ENCODE measurements around the gene LAP3. TPM values are rescaled to one million over a fixed set of nuclear protein-coding genes. Genes with fewer than 3 reads are reported as not detected.
A peak's percentile ranks its signal among the peaks of the same experiment; 100 is the strongest.

The LAP3 gene
- total RNA-seq, 1 experiment from 2014 or later = 65.1 TPM

DNA sequence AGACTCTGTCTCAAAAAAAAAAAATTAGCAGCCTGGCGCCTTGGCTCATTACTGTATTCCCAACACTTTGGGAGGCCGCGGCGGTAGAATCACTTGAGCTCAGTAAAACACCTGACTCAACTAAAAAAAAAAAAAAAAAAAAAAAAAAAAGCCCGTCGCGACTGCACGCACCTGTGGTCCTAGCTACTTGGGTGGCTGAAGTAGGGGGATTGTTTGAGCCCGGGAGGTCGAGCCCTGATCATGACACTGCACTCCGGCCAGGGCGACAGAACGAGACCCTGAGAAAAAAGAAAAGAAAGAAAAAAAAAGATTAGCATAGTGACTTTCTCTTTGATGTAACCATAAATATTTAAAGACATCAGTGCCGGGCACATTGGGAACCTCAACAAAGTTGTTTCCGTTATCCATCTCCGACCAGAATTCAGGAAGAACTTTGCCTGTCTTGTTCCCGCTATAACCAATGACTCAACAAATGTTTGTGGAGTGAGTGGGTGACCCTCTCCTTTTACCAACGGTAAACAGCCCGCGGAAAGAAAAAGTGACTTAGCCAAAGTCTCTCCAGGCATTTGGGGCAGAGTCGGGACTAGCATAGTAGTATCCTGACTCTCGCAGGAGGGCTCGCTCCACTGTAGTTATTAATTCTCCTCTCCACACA, 36.9 kb downstream of the LAP3 start:
- peaks cover 12% of the 10 kb centered on the region for H4K20me1 ChIP-seq (ENCODE audit: low read length)
- H3K4me3 ChIP-seq (ENCODE audit: low read length) = peak overlapping the region; percentile 98
- no peaks in the 10 kb centered on the region for H3F3A ChIP-seq (ENCODE audit: low read length, unreplicated experiment)
- DNase-seq (peak; percentile 77), ATAC-seq (peak; percentile 84)
- peak overlapping the region; percentile 85 for H3K27ac ChIP-seq (ENCODE audit: low read length)
- peak overlapping the region; percentile 83 for H2AFZ ChIP-seq (ENCODE audit: low read length)
- H3K9me3 ChIP-seq (ENCODE audit: low read length) = no peaks in the 10 kb centered on the region
- TF ChIP-seq, protein P1, sequence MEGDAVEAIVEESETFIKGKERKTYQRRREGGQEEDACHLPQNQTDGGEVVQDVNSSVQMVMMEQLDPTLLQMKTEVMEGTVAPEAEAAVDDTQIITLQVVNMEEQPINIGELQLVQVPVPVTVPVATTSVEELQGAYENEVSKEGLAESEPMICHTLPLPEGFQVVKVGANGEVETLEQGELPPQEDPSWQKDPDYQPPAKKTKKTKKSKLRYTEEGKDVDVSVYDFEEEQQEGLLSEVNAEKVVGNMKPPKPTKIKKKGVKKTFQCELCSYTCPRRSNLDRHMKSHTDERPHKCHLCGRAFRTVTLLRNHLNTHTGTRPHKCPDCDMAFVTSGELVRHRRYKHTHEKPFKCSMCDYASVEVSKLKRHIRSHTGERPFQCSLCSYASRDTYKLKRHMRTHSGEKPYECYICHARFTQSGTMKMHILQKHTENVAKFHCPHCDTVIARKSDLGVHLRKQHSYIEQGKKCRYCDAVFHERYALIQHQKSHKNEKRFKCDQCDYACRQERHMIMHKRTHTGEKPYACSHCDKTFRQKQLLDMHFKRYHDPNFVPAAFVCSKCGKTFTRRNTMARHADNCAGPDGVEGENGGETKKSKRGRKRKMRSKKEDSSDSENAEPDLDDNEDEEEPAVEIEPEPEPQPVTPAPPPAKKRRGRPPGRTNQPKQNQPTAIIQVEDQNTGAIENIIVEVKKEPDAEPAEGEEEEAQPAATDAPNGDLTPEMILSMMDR (conservative IDR thresholded peaks at IDR 0.05; ENCODE audit: low read depth, low read length) = no peak
- TF ChIP-seq EZH2phosphoT487 (IDR thresholded peaks at IDR 0.05; ENCODE audit: borderline replicate concordance, low read length) = no peak
- TF ChIP-seq EZH2 (IDR thresholded peaks at IDR 0.05; ENCODE audit: low read length, unreplicated experiment) = no peak
- intact Hi-C loops (cut with micrococcal nuclease) = loop anchor here (2.0 to 5.0 kb wide), 2 partner anchors 37 to 193 kb away; partner anchors contain the start of gene LAP3
- ChIA-PET POLR2A (ENCODE audit: unreplicated experiment) (interaction anchor here (0.5 to 0.6 kb wide), 2 partner anchors 183 to 238 kb away, joined by 3 to 4 read pairs; no protein-coding TSS in a partner anchor), CTCF (no interaction called here)
- H3K27me3 ChIP-seq (ENCODE audit: low read length) = no peaks in the 10 kb centered on the region
- H3K9ac ChIP-seq (ENCODE audit: low read length) = peak overlapping the region; percentile 92
- peaks cover 7% of the 10 kb centered on the region for H3K4me1 ChIP-seq (ENCODE audit: insufficient read depth, low read length)
- no peaks in the 10 kb centered on the region for H3K9me2 ChIP-seq (replicated peaks; ENCODE audit: low read length)
- H3K4me2 ChIP-seq (ENCODE audit: low read length) = peak overlapping the region; percentile 86
- BruUV-seq (replicated peaks) = TSS peak; percentile 96
- H3K79me2 ChIP-seq (ENCODE audit: low read length) = peaks cover 44% of the 10 kb centered on the region
- H3K36me3 ChIP-seq (ENCODE audit: low read depth, low read length) = no peaks in the 10 kb centered on the region; the same call in none of the 2 replicates

DNA sequence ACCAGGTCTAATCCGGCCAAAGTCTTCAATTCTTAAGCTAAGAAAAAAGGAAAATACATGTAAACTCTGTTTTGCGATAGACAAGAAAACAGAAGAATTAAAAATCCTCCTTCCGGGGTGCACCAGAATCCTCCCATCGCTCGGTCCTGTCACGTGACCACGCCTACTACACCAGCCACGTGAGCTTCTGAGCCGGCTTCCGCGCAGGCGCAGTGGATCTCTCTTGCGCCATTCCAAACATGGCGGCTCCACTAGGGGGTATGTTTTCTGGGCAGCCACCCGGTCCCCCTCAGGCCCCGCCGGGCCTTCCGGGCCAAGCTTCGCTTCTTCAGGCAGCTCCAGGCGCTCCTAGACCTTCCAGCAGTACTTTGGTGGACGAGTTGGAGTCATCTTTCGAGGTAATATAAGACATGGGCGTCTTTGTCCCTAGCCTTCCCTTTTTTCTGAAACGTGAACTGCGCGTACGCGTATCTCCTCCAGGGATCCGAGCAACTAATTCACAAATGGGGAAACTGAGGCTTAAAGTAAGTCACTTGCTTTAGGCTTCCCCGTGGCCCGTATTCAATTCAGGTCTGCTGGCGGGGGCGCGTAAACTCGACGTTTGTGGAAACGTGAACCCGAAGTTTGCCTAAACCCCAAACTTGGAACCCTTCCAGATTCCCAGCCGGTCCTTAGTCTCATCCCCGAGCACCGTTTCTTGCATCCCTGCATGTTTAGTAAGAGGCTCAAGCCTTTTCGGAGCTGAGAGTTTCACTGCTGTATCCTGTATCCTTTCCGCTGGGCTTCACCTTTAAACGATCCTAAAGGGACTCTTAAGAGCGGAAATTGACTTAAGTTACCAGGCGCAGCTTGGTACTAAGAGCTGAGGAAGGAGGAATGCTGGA, 37.7 kb downstream of the LAP3 start, which contains the start of gene MED28:
Gene MED28, plus strand, starts transcription at position 226 of the 884 bp plus-strand sequence. Its CDS starts 14 bp downstream, at position 240.
- Histone ChIP-seq H3K36me3 (ENCODE audit: low read depth, low read length) (no peaks in the 10 kb centered on the region; the same call in none of the 2 replicates), H3K27ac (ENCODE audit: low read length) (peak within 1 kb of the TSS; percentile 85), H3K4me3 (ENCODE audit: low read length) (peak within 1 kb of the TSS; percentile 98), H3F3A (ENCODE audit: low read length, unreplicated experiment) (no peaks in the 10 kb centered on the region), H3K4me2 (ENCODE audit: low read length) (peak within 1 kb of the TSS; percentile 86), H3K9me3 (ENCODE audit: low read length) (no peaks in the 10 kb centered on the region), H3K27me3 (ENCODE audit: low read length) (no peaks in the 10 kb centered on the region), H3K9ac (ENCODE audit: low read length) (peak within 1 kb of the TSS; percentile 92), H3K4me1 (ENCODE audit: insufficient read depth, low read length) (peaks cover 12% of the 10 kb centered on the region), H2AFZ (ENCODE audit: low read length) (peak within 1 kb of the TSS; percentile 83), H3K9me2 (replicated peaks; ENCODE audit: low read length) (no peaks in the 10 kb centered on the region), H3K79me2 (ENCODE audit: low read length) (peaks cover 50% of the 10 kb centered on the region), H4K20me1 (ENCODE audit: low read length) (peaks cover 17% of the 10 kb centered on the region)
- TF ChIP-seq EZH2 (IDR thresholded peaks at IDR 0.05; ENCODE audit: low read length, unreplicated experiment) = no peak
- TF ChIP-seq, protein P1 (conservative IDR thresholded peaks at IDR 0.05; ENCODE audit: low read depth, low read length) = no peak
- TF ChIP-seq EZH2phosphoT487 (IDR thresholded peaks at IDR 0.05; ENCODE audit: borderline replicate concordance, low read length) = no peak
- ATAC-seq (peak; percentile 80), DNase-seq (peak; percentile 90)
- intact Hi-C loops (cut with micrococcal nuclease) = loop anchor here (2.0 to 5.0 kb wide), 2 partner anchors 38 to 193 kb away; partner anchors contain the start of gene LAP3
- BruUV-seq (replicated peaks) = TSS peak; percentile 88
- POLR2A ChIA-PET (ENCODE audit: unreplicated experiment) = interaction anchor here (0.6 kb wide), 1 partner anchor 238 kb away, joined by 3 read pairs; no protein-coding TSS in a partner anchor
- CTCF ChIA-PET = no interaction called here
